Mucosa of rectum (tissue), 2 donors: ENCODE results near the gene C6orf89.
"Not testable (repeated sequence)": the region's sequence is repeated elsewhere in the genome, so short reads cannot be mapped to it uniquely, and the experiment has no call there.

ENCODE experiments used
- H3K27ac ChIP-seq, 2 donors: one replicate each; pipeline ENCODE4 v1.7.0; 2013; ENCODE audit warnings: inconsistent platforms in 2 of 2, low read depth in 2 of 2, low read length in 2 of 2
- H3K27me3 ChIP-seq, 2 donors: one replicate each; pipeline ENCODE4 v1.7.0; 2013; ENCODE audit warnings: low read length in 2 of 2; ENCODE audit not compliant: control insufficient read depth in 2 of 2, insufficient read depth in 2 of 2
- H3K36me3 ChIP-seq, 2 donors: one replicate each; pipeline ENCODE4 v1.7.0; 2013; ENCODE audit warnings: low read length in 2 of 2; ENCODE audit not compliant: control insufficient read depth in 2 of 2, insufficient read depth in 2 of 2
- H3K4me1 ChIP-seq, 2 donors: one replicate each; pipeline ENCODE4 v1.7.0; 2013; ENCODE audit warnings: low read length in 2 of 2, mild to moderate bottlenecking in 1 of 2; ENCODE audit not compliant: control insufficient read depth in 2 of 2, insufficient read depth in 2 of 2
- H3K4me3 ChIP-seq, 2 donors: one replicate each; pipeline ENCODE4 v1.7.0; 2013; ENCODE audit warnings: low read length in 2 of 2
- H3K9ac ChIP-seq, 2 donors: one replicate each; pipeline ENCODE4 v1.7.0; 2013; ENCODE audit warnings: low read length in 2 of 2, low read depth in 1 of 2, mild to moderate bottlenecking in 1 of 2
- H3K9me3 ChIP-seq, 2 donors: one replicate each; pipeline ENCODE4 v1.7.0; 2013; ENCODE audit warnings: low read length in 2 of 2; ENCODE audit not compliant: control insufficient read depth in 2 of 2
- donor health status: healthy.
- donor health status: Normal muscosa, but diverticular disease.

C6orf89 gene

GRCh38 chr6:36930483-36930882 lies 44.7 kb downstream of the C6orf89 start:
- Histone ChIP-seq H3K4me1 (peaks cover 7 to 14% of the 10 kb centered on the region in 2 donors), H3K4me3 (no peak overlapping the region), H3K9ac (no peak overlapping the region), H3K36me3 (peaks cover 0 to 4% of the 10 kb centered on the region in 2 donors), H3K27ac (no peak overlapping the region), H3K27me3 (no peaks in the 10 kb centered on the region), H3K9me3 (no peaks in the 10 kb centered on the region)

- Histone ChIP-seq H3K27me3 (no peaks in the 10 kb centered on the region), H3K27ac (no peak overlapping the region), H3K9ac (no peak overlapping the region), H3K4me3 (no peak overlapping the region), H3K36me3 (no peaks in the 10 kb centered on the region), H3K9me3 (no peaks in the 10 kb centered on the region), H3K4me1 (peaks cover 3 to 4% of the 10 kb centered on the region in 2 donors)
These were observed 47.4 kb downstream of the C6orf89 start for GRCh38 chr6:36933102-36933501.

- Histone ChIP-seq H3K27me3 (no peaks in the 10 kb centered on the region), H3K36me3 (no peaks in the 10 kb centered on the region), H3K4me1 (peaks cover 0 to under 1% of the 10 kb centered on the region in 2 donors), H3K9me3 (no peaks in the 10 kb centered on the region), H3K27ac (no peak overlapping the region), H3K4me3 (no peak overlapping the region), H3K9ac (no peak overlapping the region)
These were observed 47.8 kb downstream of the C6orf89 start for GRCh38 chr6:36933519-36933918.

DNA sequence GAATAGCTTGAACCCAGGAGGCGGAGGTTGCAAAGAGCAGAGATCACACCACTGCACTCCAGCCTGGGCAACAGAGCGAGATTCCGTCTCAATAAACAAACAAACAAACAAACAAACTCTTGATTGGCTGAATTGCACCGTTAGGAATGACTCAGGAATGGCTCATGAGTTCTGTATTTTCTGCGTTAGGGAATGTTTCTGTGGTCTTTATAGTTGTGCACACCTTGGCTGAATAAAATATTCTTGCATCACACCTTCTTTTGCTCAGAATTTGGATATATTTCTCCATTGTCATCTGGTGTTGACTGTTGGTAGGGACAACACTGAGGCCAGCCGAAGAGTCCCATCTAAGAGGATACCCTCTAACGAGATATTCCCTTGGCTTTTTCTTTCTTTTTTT lies 49.1 kb downstream of the C6orf89 start:
- no peaks in the 10 kb centered on the region for H3K27me3 ChIP-seq
- no peaks in the 10 kb centered on the region for H3K4me1 ChIP-seq
- H3K9me3 ChIP-seq: no peaks in the 10 kb centered on the region
- no peak overlapping the region for H3K27ac ChIP-seq
- no peak overlapping the region for H3K9ac ChIP-seq
- H3K4me3 ChIP-seq: no peak overlapping the region
- H3K36me3 ChIP-seq: no peaks in the 10 kb centered on the region

DNA sequence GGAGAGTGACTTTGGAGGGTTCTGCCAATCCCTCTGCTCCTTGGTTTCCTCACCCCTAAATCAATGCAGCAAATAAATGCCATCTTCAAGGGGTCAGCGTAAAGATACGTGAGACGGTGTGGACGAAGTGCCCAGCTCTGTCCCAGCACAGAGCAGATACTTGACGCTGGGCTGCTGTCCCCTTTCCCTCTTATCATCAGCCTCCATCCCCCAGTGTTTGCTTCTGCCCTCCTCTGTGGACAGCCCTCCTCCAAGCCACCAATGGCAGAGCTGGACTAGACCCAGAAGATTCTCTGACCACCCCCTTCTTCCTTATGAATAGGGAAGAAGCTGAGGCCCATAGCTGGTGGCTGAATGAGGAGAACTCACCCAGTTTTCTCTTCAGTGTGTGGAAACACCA lies 51.1 kb downstream of the C6orf89 start:
- H3K9ac ChIP-seq: no peak overlapping the region
- no peak overlapping the region for H3K27ac ChIP-seq
- H3K36me3 ChIP-seq: no peaks in the 10 kb centered on the region
- no peaks in the 10 kb centered on the region for H3K27me3 ChIP-seq
- H3K9me3 ChIP-seq: no peaks in the 10 kb centered on the region
- H3K4me3 ChIP-seq: no peak overlapping the region
- no peaks in the 10 kb centered on the region for H3K4me1 ChIP-seq

DNA sequence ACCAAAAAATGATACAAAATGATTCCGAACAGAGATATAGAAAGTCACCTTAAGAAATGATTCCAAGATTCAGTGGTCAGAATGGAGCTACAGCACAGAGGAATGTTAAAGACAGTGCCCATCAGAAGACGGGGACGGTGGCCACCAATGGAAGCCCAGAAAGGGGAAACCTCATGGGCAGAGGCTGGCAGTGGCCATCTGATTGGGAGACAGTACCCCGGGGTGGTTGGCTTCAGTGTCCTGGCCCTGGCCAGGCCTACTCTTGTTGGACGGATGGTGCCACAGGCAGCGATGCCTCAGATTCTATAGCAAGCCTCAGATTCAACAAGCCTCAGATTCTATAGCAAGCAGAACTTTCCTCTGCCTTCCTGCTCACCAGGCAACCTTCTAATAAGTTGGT lies 52.1 kb downstream of the C6orf89 start:
- Histone ChIP-seq H3K9me3 (no peaks in the 10 kb centered on the region), H3K36me3 (no peaks in the 10 kb centered on the region), H3K4me3 (no peak overlapping the region), H3K27me3 (no peaks in the 10 kb centered on the region), H3K27ac (no peak overlapping the region), H3K9ac (no peak overlapping the region), H3K4me1 (no peaks in the 10 kb centered on the region)

DNA sequence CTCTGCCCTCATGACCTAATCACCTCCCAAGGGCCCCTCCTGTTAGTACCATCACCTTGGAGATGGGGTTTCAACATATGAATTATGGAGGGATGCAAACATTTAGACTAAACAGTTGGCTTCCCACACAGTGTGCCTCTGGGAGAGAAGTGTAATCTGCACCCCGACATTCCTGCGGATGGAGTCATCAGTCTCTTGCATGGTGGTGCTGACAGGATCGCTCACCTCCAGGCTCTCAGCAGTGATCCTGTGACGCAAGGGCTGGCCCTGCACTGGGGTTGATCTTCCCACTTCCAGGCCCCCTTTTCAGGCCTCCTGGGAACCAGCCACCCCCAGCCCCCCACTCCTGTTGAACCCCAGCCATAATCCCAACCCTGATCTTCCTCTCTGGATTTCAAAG lies 52.8 kb downstream of the C6orf89 start:
- Histone ChIP-seq H3K9me3 (no peaks in the 10 kb centered on the region), H3K27ac (no peak overlapping the region), H3K9ac (no peak overlapping the region), H3K36me3 (no peaks in the 10 kb centered on the region), H3K4me1 (no peaks in the 10 kb centered on the region), H3K4me3 (no peak overlapping the region), H3K27me3 (no peaks in the 10 kb centered on the region)

- not testable (repeated sequence) for H3K9ac ChIP-seq, H3K4me1 ChIP-seq, H3K27me3 ChIP-seq, H3K36me3 ChIP-seq, H3K27ac ChIP-seq, H3K9me3 ChIP-seq, H3K4me3 ChIP-seq
These were observed 53.3 kb downstream of the C6orf89 start for GRCh38 chr6:36939005-36939404.

DNA sequence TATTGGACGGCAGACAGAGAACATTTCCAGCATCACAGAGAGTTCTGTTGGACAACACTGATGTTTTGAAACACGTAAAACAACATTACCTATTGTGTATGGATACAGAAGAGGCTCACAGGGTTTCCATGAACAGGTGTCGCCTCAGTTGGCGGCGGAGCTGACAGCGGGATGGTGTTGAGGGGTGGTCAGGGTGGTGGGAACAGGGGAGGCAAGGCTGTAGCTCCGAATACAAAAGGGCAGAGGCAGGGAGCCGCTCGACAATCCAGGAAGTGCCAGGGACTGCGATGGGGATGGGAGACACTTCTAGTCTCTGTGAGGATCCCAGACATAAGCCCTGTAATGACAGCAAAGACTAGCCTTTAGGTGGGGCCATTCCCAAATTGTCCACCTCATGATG lies 54.3 kb downstream of the C6orf89 start:
- no peaks in the 10 kb centered on the region for H3K36me3 ChIP-seq
- H3K27me3 ChIP-seq: no peaks in the 10 kb centered on the region
- H3K4me1 ChIP-seq: no peaks in the 10 kb centered on the region
- no peak overlapping the region for H3K27ac ChIP-seq
- H3K9ac ChIP-seq: no peak overlapping the region
- H3K9me3 ChIP-seq: no peaks in the 10 kb centered on the region
- H3K4me3 ChIP-seq: no peak overlapping the region

GRCh38 chr6:36941561-36941960 lies 55.8 kb downstream of the C6orf89 start:
- H3K4me3 ChIP-seq, H3K4me1 ChIP-seq, H3K27me3 ChIP-seq, H3K27ac ChIP-seq, H3K9me3 ChIP-seq, H3K9ac ChIP-seq, H3K36me3 ChIP-seq: not testable (repeated sequence)

DNA sequence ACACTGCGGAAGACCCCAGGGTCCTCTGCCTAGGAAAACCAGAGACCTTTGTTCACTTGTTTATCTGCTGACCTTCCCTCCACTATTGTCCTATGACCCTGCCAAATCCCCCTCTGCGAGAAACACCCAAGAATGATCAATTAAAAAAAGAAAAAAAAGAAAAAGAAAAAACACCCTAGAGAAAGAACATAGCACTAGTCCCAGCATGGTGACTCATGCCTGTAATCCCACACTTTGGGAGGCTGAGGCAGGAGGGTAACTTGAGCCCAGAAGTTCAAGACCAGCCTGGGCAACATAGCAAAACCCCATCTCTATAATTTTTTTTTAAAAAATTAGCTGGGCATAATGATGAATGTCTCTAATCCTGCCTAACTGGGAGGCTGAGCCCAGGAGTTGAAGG lies 56.6 kb downstream of the C6orf89 start:
- H3K27me3 ChIP-seq, H3K36me3 ChIP-seq, H3K4me1 ChIP-seq, H3K9me3 ChIP-seq, H3K9ac ChIP-seq, H3K4me3 ChIP-seq, H3K27ac ChIP-seq: not testable (repeated sequence)
